Mucosa of descending colon (tissue), 3 donors: ENCODE measurements around the gene CYP4B1. TPM values are rescaled to one million over a fixed set of nuclear protein-coding genes. Genes with fewer than 3 reads are reported as not detected.

ENCODE experiments used
- ATAC-seq: fragments of 200-7000 bp; cut with Tn5 transposase; one replicate; pipeline ENCODE4 v1.9.1; 2020; ENCODE audit warnings: mild to moderate bottlenecking, moderate library complexity
- DNase-seq, 3 donors: peaks; one replicate each; pipeline ENCODE4 v3.0.0-alpha.2; 2020
- H3K36me3 ChIP-seq: fragments of 200-600 bp; one replicate; pipeline ENCODE4 v1.8.0; 2021; ENCODE audit warnings: low read depth, mild to moderate bottlenecking
- H3K4me1 ChIP-seq: fragments of 200-600 bp; one replicate; pipeline ENCODE4 v1.8.0; 2021; ENCODE audit warnings: low read depth, mild to moderate bottlenecking
- H3K4me3 ChIP-seq: fragments of 200-600 bp; one replicate; pipeline ENCODE4 v1.8.0; 2021; ENCODE audit warnings: mild to moderate bottlenecking
- H3K9me3 ChIP-seq: fragments of 200-600 bp; one replicate; pipeline ENCODE4 v1.8.0; 2021; ENCODE audit warnings: mild to moderate bottlenecking
- intact Hi-C, 2 donors: fragments of 100-400 bp; cut with DNase I in 1 of 2; cut with micrococcal nuclease in 1 of 2; formaldehyde crosslinking; loops; one replicate each; pipeline versions ENCODE4 v1.11.0 to v1.11.1; 2022; cut with DNase I, micrococcal nuclease
- total RNA-seq, 3 donors: library from RNA; stranded (reverse); fragmentation: NEBNext Ultra II Directional in 2 of 3; extraction: Animal tissue kit (Norgen Biotek cat#: 25700) in 2 of 3; gene quantifications; one replicate each; pipeline versions ENCODE4 v1.2.1 to v1.2.4, GENCODE V29; 2021 to 2023
- TF ChIP-seq, protein P1 (sequence below): fragments of 200-600 bp; IDR thresholded peaks from one replicate; pipeline ENCODE4 v1.8.0; 2022; ENCODE audit warnings: antibody characterized with exemption, mild to moderate bottlenecking
- donor health status: DM: no; HTN: no; CAD: no; lungs with moderate emphysema.
- donor health status: DM: no; HTN: no; CAD: no.
- donor health status: DM: no; HTN: yes; CAD: no.

Gene CYP4B1
- total RNA-seq, 3 donors from 2014 or later, result 0.98 to 11.0 (median 5.5) TPM

GRCh38 chr1:46797696-46798470, 963 bp upstream of the CYP4B1 start:
- DNase-seq (no peak), ATAC-seq (no peak)
- no peaks in the 10 kb centered on the region for H3K36me3 ChIP-seq
- no peak overlapping the region for H3K4me3 ChIP-seq
- TF ChIP-seq, protein P1, sequence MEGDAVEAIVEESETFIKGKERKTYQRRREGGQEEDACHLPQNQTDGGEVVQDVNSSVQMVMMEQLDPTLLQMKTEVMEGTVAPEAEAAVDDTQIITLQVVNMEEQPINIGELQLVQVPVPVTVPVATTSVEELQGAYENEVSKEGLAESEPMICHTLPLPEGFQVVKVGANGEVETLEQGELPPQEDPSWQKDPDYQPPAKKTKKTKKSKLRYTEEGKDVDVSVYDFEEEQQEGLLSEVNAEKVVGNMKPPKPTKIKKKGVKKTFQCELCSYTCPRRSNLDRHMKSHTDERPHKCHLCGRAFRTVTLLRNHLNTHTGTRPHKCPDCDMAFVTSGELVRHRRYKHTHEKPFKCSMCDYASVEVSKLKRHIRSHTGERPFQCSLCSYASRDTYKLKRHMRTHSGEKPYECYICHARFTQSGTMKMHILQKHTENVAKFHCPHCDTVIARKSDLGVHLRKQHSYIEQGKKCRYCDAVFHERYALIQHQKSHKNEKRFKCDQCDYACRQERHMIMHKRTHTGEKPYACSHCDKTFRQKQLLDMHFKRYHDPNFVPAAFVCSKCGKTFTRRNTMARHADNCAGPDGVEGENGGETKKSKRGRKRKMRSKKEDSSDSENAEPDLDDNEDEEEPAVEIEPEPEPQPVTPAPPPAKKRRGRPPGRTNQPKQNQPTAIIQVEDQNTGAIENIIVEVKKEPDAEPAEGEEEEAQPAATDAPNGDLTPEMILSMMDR, result no peak
- intact Hi-C loops, result no loop called here
- H3K9me3 ChIP-seq, result no peaks in the 10 kb centered on the region
- peaks cover 3% of the 10 kb centered on the region for H3K4me1 ChIP-seq

DNA sequence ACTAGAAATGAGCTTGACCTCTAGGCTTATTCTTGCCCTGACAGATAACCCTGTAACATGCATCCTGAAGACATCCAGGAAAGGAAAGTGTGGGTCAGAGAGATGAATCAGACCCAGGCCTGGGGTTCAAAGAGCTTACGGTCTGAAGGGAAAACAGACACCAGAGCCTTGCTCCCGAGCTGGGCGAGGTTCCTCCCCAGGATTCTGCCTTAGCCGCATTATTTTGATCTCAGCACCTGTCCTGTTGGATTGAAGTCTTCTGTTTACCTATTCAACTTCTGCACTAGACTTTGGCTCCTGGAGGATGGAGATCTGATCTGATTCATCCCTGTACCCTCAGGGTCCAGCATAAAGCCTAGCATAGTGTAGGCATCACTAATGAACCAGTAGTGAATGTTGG, 1.9 kb downstream of the CYP4B1 start:
- Histone ChIP-seq H3K4me1 (peaks cover 3% of the 10 kb centered on the region), H3K4me3 (no peak overlapping the region), H3K36me3 (no peaks in the 10 kb centered on the region), H3K9me3 (no peaks in the 10 kb centered on the region)
- TF ChIP-seq, protein P1, result no peak
- intact Hi-C loops, result no loop called here
- no peak for ATAC-seq
- DNase-seq, result no peak

- no peak for DNase-seq
- Histone ChIP-seq H3K36me3 (no peaks in the 10 kb centered on the region), H3K4me3 (no peak overlapping the region), H3K9me3 (no peaks in the 10 kb centered on the region), H3K4me1 (peaks cover 3% of the 10 kb centered on the region)
- TF ChIP-seq, protein P1, result no peak
- no peak for ATAC-seq
- intact Hi-C loops, result no loop called here
These were observed 2.6 kb downstream of the CYP4B1 start for GRCh38 chr1:46801323-46802055.

DNA sequence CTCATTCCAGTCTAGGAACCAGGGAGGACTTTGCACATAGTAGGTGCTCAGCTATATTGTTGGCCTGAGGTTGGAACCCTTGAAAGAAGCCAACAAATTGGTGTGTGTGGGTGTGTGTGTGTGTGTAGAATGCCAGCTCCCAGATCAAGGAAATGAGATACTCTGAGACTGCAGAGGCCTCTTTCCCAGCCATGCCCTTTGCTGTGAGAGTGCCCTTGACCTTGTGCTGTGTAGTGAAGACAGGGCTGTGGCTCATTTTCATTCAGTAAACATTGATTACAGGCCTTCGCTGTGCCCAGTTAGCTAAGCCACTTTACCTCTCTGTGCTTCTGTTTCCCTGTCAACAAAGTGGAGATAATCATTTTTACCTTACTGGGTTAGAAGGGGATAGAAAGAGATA, 3.2 kb downstream of the CYP4B1 start:
- H3K9me3 ChIP-seq, result no peaks in the 10 kb centered on the region
- no peak overlapping the region for H3K4me3 ChIP-seq
- DNase-seq (no peak), ATAC-seq (peak; percentile 50)
- H3K4me1 ChIP-seq, result peaks cover 3% of the 10 kb centered on the region
- intact Hi-C loops, result no loop called here
- no peaks in the 10 kb centered on the region for H3K36me3 ChIP-seq
- TF ChIP-seq, protein P1, result no peak

GRCh38 chr1:46802901-46803574, 4.2 kb downstream of the CYP4B1 start:
- TF ChIP-seq, protein P1, result no peak
- Histone ChIP-seq H3K36me3 (no peaks in the 10 kb centered on the region), H3K4me1 (peaks cover 3% of the 10 kb centered on the region), H3K9me3 (no peaks in the 10 kb centered on the region), H3K4me3 (no peak overlapping the region)
- intact Hi-C loops, result no loop called here
- ATAC-seq (no peak), DNase-seq (no peak)
